ENCODE data around the gene TUBA4A. TPM values are rescaled to one million over a fixed set of nuclear protein-coding genes. Genes with fewer than 3 reads are reported as not detected.

Gene TUBA4A
- total and polyA plus RNA-seq, 10 of the 15 experiments (the other 5 are each of a cell fraction or from before 2014, with no cell fraction given), result 58.2 to 325 (median 134) TPM

GRCh38 chr2:219274361-219274921 is 20.7 kb upstream of the TUBA4A start (continued):
- no peak for TF ChIP-seq BCLAF1 (IDR thresholded peaks at IDR 0.05)

- Histone ChIP-seq H3K27ac (ENCODE audit: control insufficient read depth, insufficient read depth) (no peak overlapping the region), H3K27me3 (replicated peaks in 1 of 2; ENCODE audit: control insufficient read depth in 2 of 2, insufficient read depth in 2 of 2, low read length in 1 of 2) (no peaks in the 10 kb centered on the region), H3K79me2 (ENCODE audit: control insufficient read depth, insufficient read depth, low read length) (no peaks in the 10 kb centered on the region), H3K9me3 (replicated peaks; ENCODE audit: control insufficient read depth, insufficient read depth, low read length) (no peaks in the 10 kb centered on the region), H3K4me3 (no peak overlapping the region), H3K9ac (ENCODE audit: control insufficient read depth, insufficient read depth, low read length) (no peak overlapping the region), H3K4me1 (ENCODE audit: control insufficient read depth, insufficient read depth, low read length) (peaks cover 15% of the 10 kb centered on the region), H3K36me3 (ENCODE audit: control insufficient read depth in 2 of 2, insufficient read depth in 2 of 2, low read length in 1 of 2) (no peaks in the 10 kb centered on the region), H4K20me1 (ENCODE audit: control insufficient read depth, insufficient read depth) (no peaks in the 10 kb centered on the region), H3K4me2 (ENCODE audit: control insufficient read depth, insufficient read depth) (no peak overlapping the region), H2AFZ (ENCODE audit: control insufficient read depth, low read depth, low read length) (no peak overlapping the region)
- ChIA-PET RAD21 (ENCODE audit: unreplicated experiment) (interaction anchor here (0.7 to 2.2 kb wide), 3 partner anchors 20 to 25 kb away, joined by 3 to 10 read pairs (median 8); partner anchors contain the start of gene TUBA4A), CTCF (interaction anchor here (0.9 to 13.5 kb wide), 8 partner anchors 17 to 114 kb away, joined by 3 to 257 read pairs (median 4); partner anchors contain the start of gene TUBA4A), SMC1A (ENCODE audit: uncharacterized antibody, unreplicated experiment) (interaction anchor here (1.0 to 8.3 kb wide), 5 partner anchors 20 to 98 kb away, joined by 3 to 98 read pairs (median 6); partner anchors contain the start of genes TUBA4A and TUBA4B), POLR2A (interaction anchor here (0.7 to 2.1 kb wide), 5 partner anchors 19 to 34 kb away, joined by 4 to 9 read pairs (median 5); partner anchors contain the start of gene TUBA4B)
- 49% methylated on average over 3 of the region's 3 CpGs for WGBS (ENCODE audit: insufficient coverage, insufficient replicate concordance, low lambda C conversion rate, missing lambda C conversion rate)
- DNase-seq (ENCODE audit: low read depth, low spot score), result no peak
- TF ChIP-seq CREM (IDR thresholded peaks at IDR 0.05; ENCODE audit: low read depth), result no peak
- no peak for TF ChIP-seq WRNIP1 (IDR thresholded peaks at IDR 0.05; ENCODE audit: borderline replicate concordance, low read depth, low read length)
- no peak for TF ChIP-seq EGR1 (IDR thresholded peaks at IDR 0.05; ENCODE audit: borderline replicate concordance in 1 of 2, low read depth in 2 of 2, low read length in 2 of 2)
- TF ChIP-seq FOXK2 (IDR thresholded peaks at IDR 0.05), result no peak
- no peak for TF ChIP-seq NFYA (IDR thresholded peaks at IDR 0.05; ENCODE audit: borderline replicate concordance, low read depth, low read length)
- no peak for TF ChIP-seq MEF2B (IDR thresholded peaks at IDR 0.05; ENCODE audit: partially characterized antibody, poor library complexity, severe bottlenecking)
- no peak for TF ChIP-seq BCL11A (IDR thresholded peaks at IDR 0.05; ENCODE audit: low read depth, low read length)
- intact Hi-C loops (cut with micrococcal nuclease; ENCODE audit: unreplicated experiment), result no loop called here
- no peak for FAIRE-seq
- no peak for ATAC-seq
- no TSS peak for BruUV-seq (replicated peaks)
- in situ Hi-C loops (cut with MboI), result no loop called here
Measured at GRCh38 chr2:219273937-219274336, 20.2 kb upstream of the TUBA4A start.

All from GM12878 (cell line).